HAP-1 (cell line): ENCODE data around the gene ZFYVE28.
"Not testable (repeated sequence)": the region's sequence is repeated elsewhere in the genome, so short reads cannot be mapped to it uniquely, and the experiment has no call there.

ENCODE experiments used
- DNase-seq, 2 experiments: peaks; one replicate each; pipeline ENCODE4 v3.0.0-alpha.2; 2016 to 2020; ENCODE audit warnings: low spot score in 2 of 2
- H3K27me3 ChIP-seq: fragments of 250-450 bp; sonication (Bioruptor Pico); 2 replicates; pipeline ENCODE4 v1.5.1; 2020; ENCODE audit warnings: low read depth, mild to moderate bottlenecking, moderate library complexity
- H3K36me3 ChIP-seq: fragments of 250-450 bp; sonication (Bioruptor Pico); replicated peaks from 2 replicates; pipeline ENCODE4 v1.5.1; 2020; ENCODE audit warnings: mild to moderate bottlenecking
- H3K4me1 ChIP-seq: fragments of 250-450 bp; sonication (Bioruptor Pico); 2 replicates; pipeline ENCODE4 v1.5.1; 2020; ENCODE audit warnings: mild to moderate bottlenecking
- H3K4me3 ChIP-seq: fragments of 250-450 bp; sonication (Bioruptor Pico); 2 replicates; pipeline ENCODE4 v1.5.1; 2020; ENCODE audit warnings: mild to moderate bottlenecking, moderate library complexity
- H3K9me3 ChIP-seq: fragments of 250-450 bp; sonication (Bioruptor Pico); 2 replicates; pipeline ENCODE4 v1.5.1; 2020; ENCODE audit warnings: mild to moderate bottlenecking, moderate library complexity
- in situ Hi-C: fragments of 300-500 bp; cut with MboI; formaldehyde crosslinking; loops from 3 replicates; pipeline ENCODE4 v1.14.3; 2020; ENCODE audit warnings: low sequenced_read_pairs, inconsistent platforms, mixed read lengths

ZFYVE28 gene

DNA sequence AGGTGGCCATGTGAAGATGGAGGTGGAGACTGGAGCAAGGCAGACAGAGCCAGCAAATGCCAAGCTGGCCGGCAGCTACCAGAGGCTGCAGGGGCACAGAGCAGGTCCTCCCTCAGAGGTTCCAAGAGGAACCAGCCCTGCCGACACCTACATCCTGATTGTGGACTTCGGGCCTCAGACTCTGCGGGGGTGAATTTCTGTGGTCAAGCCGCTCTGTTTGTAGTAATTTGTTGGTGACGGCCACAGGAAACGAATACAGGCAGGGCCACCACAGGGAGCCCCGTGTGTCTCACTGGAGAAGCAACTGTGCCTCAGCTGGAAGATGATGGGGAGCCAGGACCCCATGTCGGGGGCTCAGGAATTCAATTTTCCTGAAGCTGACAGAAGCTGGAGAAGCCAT is 28.3 kb downstream of the ZFYVE28 start:
- Histone ChIP-seq H3K4me3 (no peak overlapping the region), H3K9me3 (no peaks in the 10 kb centered on the region), H3K4me1 (peaks cover 2% of the 10 kb centered on the region; the same call in 1 of the 2 replicates), H3K36me3 (no peaks in the 10 kb centered on the region), H3K27me3 (no peaks in the 10 kb centered on the region)
- in situ Hi-C loops: no loop called here
- no peak for DNase-seq

DNA sequence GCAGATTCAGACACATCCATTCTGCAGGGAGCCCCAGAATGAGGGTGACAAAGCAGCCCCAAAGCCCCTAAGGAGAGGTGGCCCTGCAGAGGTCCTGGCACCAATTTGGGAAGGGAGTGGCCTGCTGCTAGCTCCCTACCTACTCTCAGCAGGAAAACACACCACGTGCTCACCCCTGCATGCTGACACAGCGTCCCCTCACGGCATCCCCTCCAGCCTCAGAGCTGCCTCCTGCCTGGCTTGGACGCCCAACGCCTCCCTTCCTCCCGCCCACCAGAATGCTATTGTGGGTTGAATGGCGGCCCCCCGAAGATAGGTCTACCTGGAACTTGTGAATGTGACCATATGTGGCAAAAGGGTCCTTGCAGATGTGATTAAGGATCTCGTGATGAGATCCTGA is 28.8 kb downstream of the ZFYVE28 start:
- no peak for DNase-seq
- H3K27me3 ChIP-seq: no peaks in the 10 kb centered on the region
- in situ Hi-C loops: no loop called here
- H3K36me3 ChIP-seq: no peaks in the 10 kb centered on the region
- H3K4me3 ChIP-seq: no peak overlapping the region
- no peaks in the 10 kb centered on the region for H3K9me3 ChIP-seq
- peaks cover 2% of the 10 kb centered on the region; the same call in 1 of the 2 replicates for H3K4me1 ChIP-seq

DNA sequence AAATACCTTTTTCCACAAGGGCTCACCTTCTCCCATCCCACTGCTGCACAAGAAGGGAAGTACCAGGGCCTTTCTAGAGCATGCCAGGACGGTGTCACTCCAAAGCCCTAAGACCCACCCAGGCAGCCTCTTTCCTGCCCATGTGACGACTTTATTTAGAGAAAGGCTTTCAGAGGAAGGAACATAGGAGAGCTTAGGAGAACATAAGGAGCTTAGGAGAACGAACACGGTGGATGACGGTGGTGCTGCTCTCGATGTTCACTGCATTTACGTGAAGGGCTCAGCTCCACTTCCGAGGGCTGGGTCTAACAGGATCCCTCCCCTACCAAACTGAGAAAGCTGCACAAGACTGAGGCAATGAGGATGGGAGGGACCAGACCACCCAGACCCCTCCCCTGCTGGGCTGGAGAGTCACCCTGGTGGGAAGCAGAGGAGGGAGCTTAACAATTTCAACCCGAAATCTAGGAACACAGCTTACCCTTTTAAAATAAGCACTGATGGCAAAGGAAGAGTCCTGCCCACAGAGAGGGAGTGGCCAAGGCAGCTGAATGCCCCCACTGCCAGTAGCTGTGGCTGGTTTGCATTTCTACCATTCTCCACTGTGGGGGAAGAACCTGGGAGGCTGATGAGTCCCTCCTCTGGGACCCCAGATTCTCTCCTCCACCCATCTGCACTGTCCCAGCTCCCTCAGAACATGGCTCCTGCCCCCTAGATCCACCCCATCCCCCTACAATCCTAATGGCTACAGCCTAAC is 29.8 kb downstream of the ZFYVE28 start:
- Histone ChIP-seq H3K4me3 (no peak overlapping the region), H3K4me1 (no peaks in the 10 kb centered on the region), H3K9me3 (no peaks in the 10 kb centered on the region), H3K27me3 (no peaks in the 10 kb centered on the region), H3K36me3 (no peaks in the 10 kb centered on the region)
- in situ Hi-C loops: no loop called here
- no peak for DNase-seq

DNA sequence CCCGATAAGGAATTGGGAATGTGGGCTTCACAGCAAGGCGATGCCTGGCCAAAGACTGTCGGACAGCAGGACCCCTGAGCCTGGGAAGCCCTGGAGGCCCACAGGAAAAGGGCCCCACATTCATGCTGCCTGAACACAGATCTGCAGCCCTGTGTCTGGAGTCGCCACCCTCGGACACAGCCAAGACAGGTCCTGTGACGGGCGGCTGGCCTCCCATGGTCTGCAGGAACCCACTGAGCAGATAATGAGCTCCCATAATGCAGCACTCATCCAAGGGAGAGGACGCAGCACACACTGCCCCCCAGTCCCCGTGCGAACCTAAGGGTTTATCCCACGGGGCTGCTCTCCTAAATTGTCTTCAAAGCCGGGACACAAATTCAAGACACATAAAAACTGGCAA is 30.6 kb downstream of the ZFYVE28 start:
- Histone ChIP-seq H3K4me3 (no peak overlapping the region), H3K36me3 (no peaks in the 10 kb centered on the region), H3K4me1 (no peaks in the 10 kb centered on the region), H3K27me3 (no peaks in the 10 kb centered on the region), H3K9me3 (no peaks in the 10 kb centered on the region)
- no peak for DNase-seq
- in situ Hi-C loops: no loop called here

DNA sequence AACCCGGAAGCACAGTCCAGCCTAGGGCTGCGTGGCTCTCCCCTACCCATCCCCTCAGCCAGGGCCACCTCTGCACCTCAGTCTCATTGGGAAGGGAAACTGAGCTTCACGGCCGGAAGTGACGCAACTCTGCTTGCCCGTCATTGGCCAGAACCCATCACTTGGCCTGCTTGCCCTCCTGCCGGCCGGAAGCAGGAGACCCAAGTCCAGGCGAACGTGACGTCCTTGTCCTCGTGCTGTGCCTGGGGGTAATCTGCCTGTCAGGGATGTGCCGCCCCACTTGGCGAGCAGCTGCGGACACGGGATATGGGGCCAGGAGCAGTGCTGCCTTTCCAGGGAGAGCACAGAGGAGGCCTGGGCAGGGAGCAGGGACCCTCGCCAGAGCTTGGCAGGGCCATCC is 31.2 kb downstream of the ZFYVE28 start:
- Histone ChIP-seq H3K27me3 (no peaks in the 10 kb centered on the region), H3K4me3 (no peak overlapping the region), H3K4me1 (no peaks in the 10 kb centered on the region), H3K36me3 (no peaks in the 10 kb centered on the region), H3K9me3 (no peaks in the 10 kb centered on the region)
- DNase-seq: no peak
- in situ Hi-C loops: no loop called here

DNA sequence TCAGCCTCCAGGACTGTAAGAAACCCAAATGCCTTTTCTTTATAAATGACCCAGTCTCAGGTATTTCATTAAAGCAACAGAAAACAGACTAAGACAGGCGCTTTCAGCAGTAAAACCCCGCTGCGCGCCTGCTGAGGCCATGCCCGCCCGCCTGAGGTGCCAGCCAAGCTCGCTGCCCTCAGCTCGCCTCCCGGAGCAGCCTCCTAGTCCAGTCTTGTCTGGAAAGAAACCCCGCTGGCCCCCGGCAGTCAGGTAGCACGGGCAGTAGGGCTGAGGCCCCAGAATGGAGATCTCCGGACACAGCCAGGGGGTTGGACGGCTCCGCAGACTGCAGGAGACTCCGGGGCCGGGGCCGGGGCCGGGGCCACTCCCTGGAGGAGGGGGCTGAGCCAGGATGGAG is 31.7 kb downstream of the ZFYVE28 start:
- Histone ChIP-seq H3K9me3 (no peaks in the 10 kb centered on the region), H3K36me3 (no peaks in the 10 kb centered on the region), H3K4me1 (no peaks in the 10 kb centered on the region), H3K27me3 (no peaks in the 10 kb centered on the region), H3K4me3 (no peak overlapping the region)
- no peak for DNase-seq
- in situ Hi-C loops: no loop called here

DNA sequence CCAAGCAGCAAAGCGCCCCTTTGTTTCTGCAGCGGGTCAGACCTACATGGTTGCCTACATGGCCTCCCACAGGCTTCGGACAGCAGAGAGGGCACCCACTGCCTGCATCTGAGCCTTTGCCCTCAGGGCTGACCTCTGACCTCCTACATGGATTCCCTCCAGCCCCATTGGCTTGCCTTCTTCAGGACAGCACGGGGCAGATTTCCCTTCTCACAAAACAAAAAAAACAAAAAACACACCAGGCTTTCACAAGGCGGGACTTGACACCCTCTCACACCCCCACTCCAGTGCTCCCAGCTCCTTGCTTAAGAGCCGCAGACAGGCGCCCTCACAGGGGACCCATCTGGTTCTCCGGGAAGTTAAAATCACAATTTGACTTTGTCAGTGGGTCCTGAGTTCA is 32.9 kb downstream of the ZFYVE28 start:
- in situ Hi-C loops: no loop called here
- no peaks in the 10 kb centered on the region for H3K27me3 ChIP-seq
- DNase-seq: no peak
- no peaks in the 10 kb centered on the region for H3K4me1 ChIP-seq
- no peaks in the 10 kb centered on the region for H3K36me3 ChIP-seq
- H3K4me3 ChIP-seq: no peak overlapping the region
- H3K9me3 ChIP-seq: no peaks in the 10 kb centered on the region

DNA sequence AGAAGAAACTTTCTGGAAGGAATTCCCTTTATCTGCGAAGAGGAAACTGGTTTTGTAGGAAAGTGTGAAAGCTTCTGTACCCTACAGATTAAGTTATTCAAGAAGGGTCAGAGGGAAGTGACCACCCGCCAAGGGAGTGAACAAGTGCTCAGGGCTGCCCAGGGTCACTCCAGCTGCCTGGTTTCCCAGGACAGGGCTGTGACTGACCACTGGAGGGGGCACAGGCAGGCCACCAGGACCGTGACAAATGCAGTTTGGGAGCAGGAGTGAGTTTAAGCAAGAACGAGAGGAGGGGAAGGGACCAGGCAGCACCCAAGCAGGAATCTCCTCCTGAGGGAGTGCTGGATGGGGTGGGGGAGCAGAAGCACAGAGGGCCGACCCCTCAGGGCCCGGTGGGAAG is 34.2 kb downstream of the ZFYVE28 start:
- no peaks in the 10 kb centered on the region for H3K27me3 ChIP-seq

DNA sequence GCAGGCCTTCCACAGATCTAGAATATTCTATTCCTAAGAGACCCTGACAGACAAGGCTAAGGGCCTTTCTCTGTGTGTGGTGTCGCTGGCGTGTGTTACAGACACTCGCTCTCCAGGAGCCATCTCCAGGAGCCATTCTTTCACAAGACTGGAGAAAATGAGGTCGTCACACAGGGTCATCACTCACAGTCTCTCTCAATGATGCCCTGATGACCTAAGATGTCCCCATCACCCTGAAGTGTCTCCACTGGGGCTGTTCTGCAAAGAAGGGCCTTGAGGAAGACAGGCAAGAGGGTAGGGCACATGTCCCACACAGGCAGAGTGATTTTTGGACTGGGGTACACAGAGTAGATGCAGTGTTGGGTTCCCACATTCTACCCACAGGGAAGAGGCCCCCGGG is 34.7 kb downstream of the ZFYVE28 start:
- no peaks in the 10 kb centered on the region for H3K36me3 ChIP-seq
- H3K4me3 ChIP-seq: no peak overlapping the region
- in situ Hi-C loops: no loop called here
- H3K27me3 ChIP-seq: no peaks in the 10 kb centered on the region
- DNase-seq: no peak
- no peaks in the 10 kb centered on the region for H3K9me3 ChIP-seq
- no peaks in the 10 kb centered on the region for H3K4me1 ChIP-seq

More for the DNA sequence above, 34.2 kb downstream of the ZFYVE28 start:
- no peak for DNase-seq
- in situ Hi-C loops: no loop called here
- H3K9me3 ChIP-seq: no peaks in the 10 kb centered on the region
- no peaks in the 10 kb centered on the region for H3K4me1 ChIP-seq
- H3K4me3 ChIP-seq: no peak overlapping the region
- H3K36me3 ChIP-seq: no peaks in the 10 kb centered on the region

DNA sequence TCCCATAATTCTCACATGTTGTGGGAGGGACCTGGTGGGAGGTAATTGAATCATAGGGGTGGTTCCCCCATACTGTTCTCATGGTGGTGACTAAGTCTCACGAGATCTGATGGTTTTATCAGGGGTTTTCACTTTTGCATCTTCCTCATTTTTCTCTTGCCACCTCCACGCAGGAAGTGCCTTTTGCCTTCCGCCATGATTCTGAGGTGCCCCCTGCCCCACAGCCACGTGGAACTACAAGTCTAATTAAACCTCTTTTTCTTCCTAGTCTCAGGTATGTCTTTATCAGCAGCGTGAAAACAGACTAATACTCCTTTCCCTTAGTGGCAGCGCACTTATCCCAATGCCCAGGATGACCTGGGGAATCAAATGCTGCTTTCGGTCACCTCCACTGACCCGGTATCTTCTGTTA is 35.2 kb downstream of the ZFYVE28 start:
- DNase-seq: not testable (repeated sequence)

DNA sequence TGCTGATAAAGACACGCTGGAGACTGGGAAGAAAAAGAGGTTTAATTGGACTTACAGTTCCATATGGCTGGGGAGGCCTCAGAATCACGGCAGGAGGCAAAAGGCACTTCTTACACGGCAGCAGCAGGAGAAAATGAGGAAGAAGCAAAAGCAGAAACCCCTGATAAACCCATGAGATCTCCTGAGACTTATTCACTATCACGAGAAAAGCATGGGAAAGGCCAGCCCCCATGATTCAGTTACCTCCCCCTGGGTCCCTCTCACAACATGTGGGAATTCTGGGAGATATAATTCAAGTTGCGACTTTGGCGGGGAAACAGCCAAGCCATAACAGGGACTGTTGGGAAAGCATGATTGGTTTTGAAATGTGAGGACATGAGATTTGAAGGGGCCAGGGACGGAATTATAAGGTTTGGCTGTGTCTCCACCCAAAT is 35.7 kb downstream of the ZFYVE28 start:
- H3K27me3 ChIP-seq, H3K9me3 ChIP-seq, DNase-seq, H3K4me3 ChIP-seq, H3K4me1 ChIP-seq, H3K36me3 ChIP-seq, in situ Hi-C loops: not testable (repeated sequence)

More for the DNA sequence above, 35.2 kb downstream of the ZFYVE28 start:
- H3K4me3 ChIP-seq, in situ Hi-C loops, H3K9me3 ChIP-seq, H3K4me1 ChIP-seq, H3K36me3 ChIP-seq, H3K27me3 ChIP-seq: not testable (repeated sequence)

DNA sequence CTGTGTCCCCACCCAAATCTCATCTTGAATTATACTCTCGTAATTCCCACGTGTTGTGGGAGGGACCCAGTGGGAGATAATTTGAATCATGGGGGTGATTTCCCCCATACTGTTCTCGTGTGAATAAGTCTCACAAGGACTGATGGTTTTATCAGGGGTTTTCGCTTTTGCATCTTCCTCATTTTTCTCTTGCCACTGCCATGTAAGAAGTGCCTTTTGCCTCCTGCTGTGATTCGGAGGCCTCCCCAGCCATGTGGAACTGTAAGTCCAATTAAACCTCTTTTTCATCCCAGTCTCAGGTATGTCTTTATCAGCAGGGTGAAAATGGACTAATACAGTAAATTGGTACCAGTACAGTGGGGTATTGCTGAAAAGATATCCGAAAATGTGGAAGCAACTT is 37.9 kb downstream of the ZFYVE28 start:
- H3K27me3 ChIP-seq, H3K9me3 ChIP-seq, in situ Hi-C loops, H3K4me3 ChIP-seq, H3K36me3 ChIP-seq, H3K4me1 ChIP-seq, DNase-seq: not testable (repeated sequence)

DNA sequence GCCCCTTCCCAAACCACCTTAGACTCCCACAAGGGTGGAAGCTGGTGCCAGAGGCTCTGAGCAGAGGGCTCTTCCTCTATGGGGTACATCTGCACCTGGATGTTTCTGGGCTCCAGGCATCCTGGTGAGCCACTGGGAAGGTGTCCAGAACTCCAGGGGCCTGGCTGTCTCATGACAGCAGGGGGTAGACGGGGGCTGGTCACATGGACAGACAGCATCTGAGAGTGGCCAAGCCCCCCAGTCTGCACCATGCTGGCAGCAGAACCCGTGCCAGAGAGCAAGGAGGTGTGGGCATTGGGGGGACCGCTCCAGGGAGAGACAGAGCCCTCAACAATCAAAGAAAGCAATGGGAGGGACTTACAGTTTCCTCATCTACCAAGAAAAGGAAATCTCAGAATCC is 39.5 kb downstream of the ZFYVE28 start:
- no peaks in the 10 kb centered on the region for H3K4me1 ChIP-seq
- in situ Hi-C loops: no loop called here
- H3K4me3 ChIP-seq: no peak overlapping the region
- H3K36me3 ChIP-seq: no peaks in the 10 kb centered on the region
- no peaks in the 10 kb centered on the region for H3K9me3 ChIP-seq
- H3K27me3 ChIP-seq: no peaks in the 10 kb centered on the region
- no peak for DNase-seq

DNA sequence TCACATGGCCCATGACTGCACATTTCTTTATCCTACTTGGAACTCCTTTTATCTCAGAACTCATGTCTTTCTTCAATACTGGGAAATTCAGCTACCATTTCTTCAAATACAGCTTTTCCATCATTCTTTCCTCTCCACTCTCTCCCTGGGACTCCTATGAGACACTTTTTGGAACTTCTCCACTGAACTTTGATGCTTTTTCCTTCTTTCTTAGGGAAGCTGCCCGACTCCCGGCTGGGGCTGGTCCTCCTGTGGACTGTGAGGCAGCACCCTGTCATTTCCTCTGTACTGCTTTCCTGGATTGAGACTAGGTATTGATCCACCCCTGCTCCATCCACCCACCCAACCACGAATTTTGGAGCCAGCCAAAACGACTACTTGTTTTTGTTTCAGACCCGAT is 40.0 kb downstream of the ZFYVE28 start:
- Histone ChIP-seq H3K4me3 (no peak overlapping the region), H3K4me1 (no peaks in the 10 kb centered on the region), H3K27me3 (no peaks in the 10 kb centered on the region), H3K9me3 (no peaks in the 10 kb centered on the region), H3K36me3 (no peaks in the 10 kb centered on the region)
- in situ Hi-C loops: no loop called here
- DNase-seq: no peak

DNA sequence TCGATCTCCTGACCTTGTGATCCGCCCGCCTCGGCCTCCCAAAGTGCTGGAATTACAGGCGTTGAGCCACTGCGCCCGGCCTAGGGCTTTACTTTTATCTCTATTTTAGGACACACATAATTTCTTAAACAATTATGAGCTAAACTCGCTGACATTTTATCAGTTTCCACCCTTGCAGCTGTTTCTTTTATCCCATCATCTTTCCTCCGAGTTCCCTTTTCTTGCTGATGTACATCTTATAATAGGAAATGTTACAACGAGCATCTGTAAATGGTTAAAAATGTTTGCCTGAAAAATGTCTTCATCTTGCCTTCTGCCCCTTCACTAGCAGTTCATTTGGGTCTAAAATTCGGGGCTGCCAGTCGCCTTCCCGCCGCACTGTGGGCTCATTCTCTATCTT is 41.2 kb downstream of the ZFYVE28 start:
- H3K4me3 ChIP-seq: no peak overlapping the region
- no peaks in the 10 kb centered on the region for H3K4me1 ChIP-seq
- H3K36me3 ChIP-seq: no peaks in the 10 kb centered on the region
- H3K9me3 ChIP-seq: no peaks in the 10 kb centered on the region
- DNase-seq: no peak
- no peaks in the 10 kb centered on the region for H3K27me3 ChIP-seq
- in situ Hi-C loops: no loop called here
